Measurements from ENCODE around the gene FMN1. TPM values are rescaled to one million over a fixed set of nuclear protein-coding genes. Genes with fewer than 3 reads are reported as not detected.

FMN1 gene
- polyA plus RNA-seq, 1 donor from 2014 or later, result 0.40 TPM

DNA sequence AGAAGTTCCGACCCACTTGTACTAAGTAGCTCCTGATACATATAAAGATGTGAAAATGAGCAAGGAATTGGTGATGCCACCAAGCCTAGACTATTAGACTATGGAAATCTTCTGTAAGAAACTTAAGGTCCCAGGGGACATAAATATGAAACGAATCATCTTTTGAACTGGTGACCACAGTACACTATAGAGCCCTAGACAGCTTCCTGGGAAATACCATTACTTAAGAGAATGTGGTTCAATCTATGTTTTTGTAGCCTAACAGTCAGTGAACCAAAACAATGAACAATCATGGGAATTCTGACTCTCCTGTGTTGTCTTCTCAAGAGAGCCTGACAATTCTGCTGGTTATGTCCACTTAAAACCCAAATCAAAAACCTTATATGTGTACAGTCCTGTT lies 285.1 kb downstream of the FMN1 start:
- Histone ChIP-seq H3K9me2 (ENCODE audit: insufficient read depth, low read length) (no peaks in the 10 kb centered on the region), H2AFZ (ENCODE audit: low read depth, low read length) (no peak overlapping the region), H3K9ac (ENCODE audit: low read length) (no peak overlapping the region), H3F3A (ENCODE audit: insufficient read depth, low read length, poor library complexity, severe bottlenecking) (no peaks in the 10 kb centered on the region), H3K4me3 (ENCODE audit: low read length) (no peak overlapping the region), H3K27ac (ENCODE audit: low read length) (no peak overlapping the region), H3K27me3 (ENCODE audit: insufficient read depth, low read depth, low read length) (no peaks in the 10 kb centered on the region), H4K20me1 (ENCODE audit: insufficient read depth) (no peaks in the 10 kb centered on the region), H3K79me2 (replicated peaks; ENCODE audit: insufficient read depth, low read length) (no peaks in the 10 kb centered on the region), H3K4me2 (ENCODE audit: low read length) (no peak overlapping the region), H3K9me3 (ENCODE audit: low read length) (no peaks in the 10 kb centered on the region), H3K36me3 (ENCODE audit: insufficient read depth, low read length) (no peaks in the 10 kb centered on the region)
- TF ChIP-seq TAF1 (IDR thresholded peaks at IDR 0.05; ENCODE audit: low read depth) (no peak), SMC3 (conservative IDR thresholded peaks at IDR 0.05; ENCODE audit: poor library complexity) (no peak), RAD21 (conservative IDR thresholded peaks at IDR 0.05) (no peak), CTCF (IDR thresholded peaks at IDR 0.05; ENCODE audit: poor library complexity, severe bottlenecking) (no peak), EP300 (conservative IDR thresholded peaks at IDR 0.05; ENCODE audit: poor library complexity, severe bottlenecking) (no peak), REST (IDR thresholded peaks at IDR 0.05; ENCODE audit: borderline replicate concordance) (no peak), MXI1 (conservative IDR thresholded peaks at IDR 0.05; ENCODE audit: poor library complexity, severe bottlenecking) (no peak), POLR2AphosphoS5 (IDR thresholded peaks at IDR 0.05) (no peak), EZH2 (IDR thresholded peaks at IDR 0.05; ENCODE audit: borderline replicate concordance, insufficient read depth, low read length, poor library complexity, severe bottlenecking) (no peak)

DNA sequence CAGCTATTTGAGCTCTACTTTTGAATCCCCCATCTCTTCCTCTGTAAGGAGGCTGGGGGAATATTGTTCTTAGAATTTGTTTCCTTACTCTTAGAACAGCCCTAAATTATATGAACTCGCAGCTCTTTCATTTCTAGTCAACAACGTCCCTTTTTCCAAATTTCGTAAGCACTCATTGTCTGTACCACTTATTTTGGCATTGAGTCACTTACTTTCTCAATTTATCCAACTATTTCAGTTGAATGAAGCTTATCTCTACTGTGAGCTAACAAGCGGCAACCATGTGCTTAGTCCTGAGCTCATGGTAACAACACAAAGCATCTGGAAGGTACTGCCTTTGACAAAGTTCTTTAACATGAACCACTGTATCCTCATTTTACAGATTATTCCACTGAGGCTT lies 285.6 kb downstream of the FMN1 start:
- Histone ChIP-seq H3K4me2 (ENCODE audit: low read length) (no peak overlapping the region), H3K27me3 (ENCODE audit: insufficient read depth, low read depth, low read length) (no peaks in the 10 kb centered on the region), H3K27ac (ENCODE audit: low read length) (no peak overlapping the region), H3K36me3 (ENCODE audit: insufficient read depth, low read length) (no peaks in the 10 kb centered on the region), H3K9ac (ENCODE audit: low read length) (no peak overlapping the region), H3K79me2 (replicated peaks; ENCODE audit: insufficient read depth, low read length) (no peaks in the 10 kb centered on the region), H4K20me1 (ENCODE audit: insufficient read depth) (no peaks in the 10 kb centered on the region), H3K9me3 (ENCODE audit: low read length) (no peaks in the 10 kb centered on the region), H3K4me3 (ENCODE audit: low read length) (no peak overlapping the region), H3F3A (ENCODE audit: insufficient read depth, low read length, poor library complexity, severe bottlenecking) (no peaks in the 10 kb centered on the region), H3K9me2 (ENCODE audit: insufficient read depth, low read length) (no peaks in the 10 kb centered on the region), H2AFZ (ENCODE audit: low read depth, low read length) (no peak overlapping the region)
- no peak for TF ChIP-seq POLR2AphosphoS5 (IDR thresholded peaks at IDR 0.05)
- TF ChIP-seq REST (IDR thresholded peaks at IDR 0.05; ENCODE audit: borderline replicate concordance), result no peak
- TF ChIP-seq SMC3 (conservative IDR thresholded peaks at IDR 0.05; ENCODE audit: poor library complexity), result no peak
- no peak for TF ChIP-seq EZH2 (IDR thresholded peaks at IDR 0.05; ENCODE audit: borderline replicate concordance, insufficient read depth, low read length, poor library complexity, severe bottlenecking)
- no peak for TF ChIP-seq MXI1 (conservative IDR thresholded peaks at IDR 0.05; ENCODE audit: poor library complexity, severe bottlenecking)
- no peak for TF ChIP-seq EP300 (conservative IDR thresholded peaks at IDR 0.05; ENCODE audit: poor library complexity, severe bottlenecking)
- no peak for TF ChIP-seq CTCF (IDR thresholded peaks at IDR 0.05; ENCODE audit: poor library complexity, severe bottlenecking)
- TF ChIP-seq RAD21 (conservative IDR thresholded peaks at IDR 0.05), result no peak
- no peak for TF ChIP-seq TAF1 (IDR thresholded peaks at IDR 0.05; ENCODE audit: low read depth)
